C4-2B (cell line): ENCODE measurements around the gene PTGDS.

Experiments used
- H3K27ac ChIP-seq: fragments of 450-650 bp; 2 replicates; pipeline ENCODE4 v1.5.1; 2017
- ZFX ChIP-seq: fragments of 450-650 bp; IDR thresholded peaks from 2 replicates; pipeline ENCODE4 v1.6.1; 2017
- TF ChIP-seq, protein P1 (sequence below): fragments of 450-650 bp; conservative IDR thresholded peaks from 2 replicates; pipeline ENCODE4 v1.5.1; 2017; ENCODE audit warnings: mild to moderate bottlenecking

The PTGDS gene

DNA sequence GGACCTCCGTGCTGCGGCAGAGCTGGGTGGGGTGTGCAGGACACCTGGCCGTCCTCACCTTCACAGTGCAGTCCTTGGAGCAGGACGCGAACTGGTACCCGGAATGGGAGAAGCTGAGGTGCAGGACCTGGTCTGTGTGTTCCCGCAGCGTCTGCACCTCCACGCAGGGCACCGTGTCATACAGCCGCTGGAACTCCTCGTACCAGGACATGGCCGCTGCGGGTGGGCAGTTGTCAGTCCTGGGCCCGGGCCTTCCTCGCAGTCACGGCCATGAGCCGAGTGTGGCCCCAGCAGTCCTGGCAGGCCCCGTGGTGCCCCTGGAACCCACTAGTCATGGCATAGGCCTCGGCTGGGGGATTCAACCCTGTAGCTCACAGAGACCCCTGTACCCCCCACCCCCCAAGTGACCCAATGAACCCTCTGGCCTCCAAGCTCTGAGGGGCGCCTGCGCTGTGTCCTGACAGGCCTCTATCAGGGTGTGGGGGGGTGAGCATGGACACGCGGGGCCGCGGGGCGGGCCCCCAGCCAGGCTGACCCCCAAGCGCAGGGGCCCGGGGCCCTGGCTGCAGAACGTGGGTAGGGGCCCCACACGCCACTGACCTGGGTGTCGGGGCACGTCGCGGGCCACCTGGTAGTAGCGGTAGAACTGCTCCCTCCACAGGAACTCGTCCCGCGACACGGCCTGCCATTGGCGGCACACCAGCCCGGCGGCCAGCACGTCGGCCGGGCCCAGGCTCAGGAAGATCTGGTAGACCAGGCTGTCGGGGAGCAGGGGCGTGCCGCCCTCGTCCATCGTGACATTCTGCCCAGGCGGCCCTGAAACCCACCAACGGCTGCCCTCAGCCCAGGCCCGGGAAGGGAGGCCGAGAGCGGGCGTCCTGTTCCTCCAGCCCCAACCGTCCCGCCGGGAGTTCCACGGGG, 33.8 kb upstream of the PTGDS start:
- no peak for TF ChIP-seq ZFX
- TF ChIP-seq, protein P1, sequence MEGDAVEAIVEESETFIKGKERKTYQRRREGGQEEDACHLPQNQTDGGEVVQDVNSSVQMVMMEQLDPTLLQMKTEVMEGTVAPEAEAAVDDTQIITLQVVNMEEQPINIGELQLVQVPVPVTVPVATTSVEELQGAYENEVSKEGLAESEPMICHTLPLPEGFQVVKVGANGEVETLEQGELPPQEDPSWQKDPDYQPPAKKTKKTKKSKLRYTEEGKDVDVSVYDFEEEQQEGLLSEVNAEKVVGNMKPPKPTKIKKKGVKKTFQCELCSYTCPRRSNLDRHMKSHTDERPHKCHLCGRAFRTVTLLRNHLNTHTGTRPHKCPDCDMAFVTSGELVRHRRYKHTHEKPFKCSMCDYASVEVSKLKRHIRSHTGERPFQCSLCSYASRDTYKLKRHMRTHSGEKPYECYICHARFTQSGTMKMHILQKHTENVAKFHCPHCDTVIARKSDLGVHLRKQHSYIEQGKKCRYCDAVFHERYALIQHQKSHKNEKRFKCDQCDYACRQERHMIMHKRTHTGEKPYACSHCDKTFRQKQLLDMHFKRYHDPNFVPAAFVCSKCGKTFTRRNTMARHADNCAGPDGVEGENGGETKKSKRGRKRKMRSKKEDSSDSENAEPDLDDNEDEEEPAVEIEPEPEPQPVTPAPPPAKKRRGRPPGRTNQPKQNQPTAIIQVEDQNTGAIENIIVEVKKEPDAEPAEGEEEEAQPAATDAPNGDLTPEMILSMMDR: no peak
- H3K27ac ChIP-seq: peak overlapping the region; percentile 94

DNA sequence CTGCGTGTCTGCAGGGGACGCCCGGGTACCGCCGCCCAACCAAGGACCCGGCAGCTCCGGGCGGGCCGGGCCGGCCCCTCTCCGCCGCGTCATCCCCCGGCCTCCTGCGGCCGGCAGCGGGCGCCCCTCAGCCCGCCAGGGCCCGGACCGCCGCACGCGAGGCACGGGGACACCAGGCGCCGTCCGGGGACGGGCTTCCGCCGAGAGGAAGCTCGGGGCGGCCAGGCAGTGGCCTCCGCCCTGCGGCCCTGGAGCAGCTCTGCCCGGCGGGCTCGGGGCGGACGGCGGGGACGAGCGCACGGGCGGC, 33.1 kb upstream of the PTGDS start:
- TF ChIP-seq, protein P1: no peak
- peak; percentile 90 for TF ChIP-seq ZFX
- peak overlapping the region; percentile 94 for H3K27ac ChIP-seq

DNA sequence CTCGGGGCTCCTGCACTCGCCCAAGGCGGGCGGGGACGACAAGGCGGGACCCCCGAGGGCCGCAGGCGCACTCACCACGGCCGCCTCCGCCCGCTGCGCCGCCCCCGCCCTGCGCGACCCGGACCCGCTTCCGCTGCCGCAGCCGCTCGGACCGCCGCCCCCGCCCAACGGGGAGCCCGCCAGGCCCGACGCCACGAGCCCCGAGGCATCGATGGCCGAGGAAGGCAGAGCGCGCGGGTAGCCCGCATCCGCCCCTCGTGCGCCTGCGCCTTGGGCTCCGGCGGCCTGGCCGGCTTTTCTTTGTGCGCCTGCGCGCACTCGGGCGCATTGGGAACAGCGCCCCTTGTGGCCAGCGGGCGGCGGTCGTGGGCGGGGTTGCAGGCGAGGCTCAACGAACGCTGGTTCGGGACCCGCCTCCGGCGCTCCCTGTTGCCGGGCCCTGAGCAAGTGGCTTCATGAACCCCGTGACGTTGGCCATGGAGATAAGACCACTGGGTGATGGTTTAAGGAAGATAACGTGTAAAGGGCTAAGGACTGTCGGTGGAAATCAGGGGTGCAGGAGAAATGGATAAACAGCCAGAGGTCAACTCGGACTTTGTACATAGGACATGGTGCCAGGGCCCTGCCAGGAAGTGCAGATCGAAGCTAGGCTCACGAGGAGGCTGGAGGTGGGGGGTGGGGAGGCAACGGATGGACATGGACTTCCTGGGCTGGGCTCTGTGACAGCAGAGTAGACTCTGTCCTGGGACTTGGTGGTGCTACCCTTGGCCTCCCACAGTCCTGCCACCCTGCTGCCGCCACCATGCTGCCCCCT, 32.6 kb upstream of the PTGDS start, which contains the start of the genes C8G and FBXW5:
Gene C8G (plus strand): TSS at position 725 of the 814 bp plus-strand sequence. CDS start 78 bp downstream, at position 803.
Gene FBXW5 (minus strand): TSS at position 220 of the 814 bp plus-strand sequence. CDS start 655 bp downstream, outside the sequence.
- peak within 1 kb of the TSS; percentile 94 for H3K27ac ChIP-seq
- peak; percentile 63; the same call in 1 of the 2 replicates for TF ChIP-seq ZFX
- TF ChIP-seq, protein P1: peak; percentile 100

GRCh38 chr9:136945333-136946227, 31.7 kb upstream of the PTGDS start:
- peak overlapping the region; percentile 94 for H3K27ac ChIP-seq

GRCh38 chr9:136946228-136947027, 30.9 kb upstream of the PTGDS start:
- no peak for TF ChIP-seq ZFX
- TF ChIP-seq, protein P1: no peak
- H3K27ac ChIP-seq: no peak overlapping the region

More at GRCh38 chr9:136945333-136946227, 31.7 kb upstream of the PTGDS start:
- TF ChIP-seq, protein P1: no peak
- TF ChIP-seq ZFX: no peak
